ENCODE data around the gene VPS13C. TPM values are rescaled to one million over a fixed set of nuclear protein-coding genes. Genes with fewer than 3 reads are reported as not detected.
A peak's percentile ranks its signal among the peaks of the same experiment; 100 is the strongest.
"Not testable (repeated sequence)": the region's sequence is repeated elsewhere in the genome, so short reads cannot be mapped to it uniquely, and the experiment has no call there.

The VPS13C gene
- total and polyA plus RNA-seq, 2 donors (not counting 1 experiment from before 2014, with no cell fraction given), result 40.0 to 236 TPM

DNA sequence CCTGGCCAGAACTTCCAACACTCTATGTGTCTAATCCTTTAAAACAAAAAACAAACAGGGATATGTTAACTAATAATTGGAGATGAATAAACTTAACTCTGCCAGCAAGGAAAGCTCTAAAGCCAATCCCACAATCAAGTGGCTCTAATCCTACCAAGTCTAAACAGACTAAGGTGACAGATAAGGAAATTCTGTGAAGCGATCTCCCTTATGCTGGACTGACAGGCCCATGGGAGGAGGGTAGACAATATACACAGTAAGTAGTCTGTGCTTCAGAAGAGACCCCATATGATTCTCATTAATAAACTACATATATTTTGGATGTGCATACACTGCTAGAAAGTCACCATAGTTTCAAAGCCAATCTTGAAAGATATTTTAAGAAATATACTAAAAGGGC lies 10.1 kb downstream of the VPS13C start:
- peaks cover 0 to 1% (median 0%) of the 10 kb centered on the region in 3 donors for H3K9me3 ChIP-seq (ENCODE audit: control extremely low read depth in 1 of 3, control insufficient read depth in 2 of 3, insufficient read depth in 1 of 3, low read length in 2 of 3)
- H3K4me2 ChIP-seq (replicated peaks; ENCODE audit: low read depth, low read length, poor library complexity, severe bottlenecking), result no peak overlapping the region
- no peak overlapping the region for H2AFZ ChIP-seq (ENCODE audit: insufficient read depth, low read depth, low read length, poor library complexity, severe bottlenecking)
- no peaks in the 10 kb centered on the region for H3K27me3 Mint-ChIP-seq
- intact Hi-C loops (cut with micrococcal nuclease), result no loop called here
- H3K4me1 ChIP-seq (ENCODE audit: control insufficient read depth in 2 of 2, insufficient read depth in 2 of 2, low read length in 2 of 2), result peaks cover 33 to 56% of the 10 kb centered on the region in 2 donors
- TF ChIP-seq EZH2 (IDR thresholded peaks at IDR 0.05; ENCODE audit: borderline replicate concordance, insufficient read depth, low read depth, low read length, poor library complexity, severe bottlenecking), result no peak
- TF ChIP-seq, protein P1, sequence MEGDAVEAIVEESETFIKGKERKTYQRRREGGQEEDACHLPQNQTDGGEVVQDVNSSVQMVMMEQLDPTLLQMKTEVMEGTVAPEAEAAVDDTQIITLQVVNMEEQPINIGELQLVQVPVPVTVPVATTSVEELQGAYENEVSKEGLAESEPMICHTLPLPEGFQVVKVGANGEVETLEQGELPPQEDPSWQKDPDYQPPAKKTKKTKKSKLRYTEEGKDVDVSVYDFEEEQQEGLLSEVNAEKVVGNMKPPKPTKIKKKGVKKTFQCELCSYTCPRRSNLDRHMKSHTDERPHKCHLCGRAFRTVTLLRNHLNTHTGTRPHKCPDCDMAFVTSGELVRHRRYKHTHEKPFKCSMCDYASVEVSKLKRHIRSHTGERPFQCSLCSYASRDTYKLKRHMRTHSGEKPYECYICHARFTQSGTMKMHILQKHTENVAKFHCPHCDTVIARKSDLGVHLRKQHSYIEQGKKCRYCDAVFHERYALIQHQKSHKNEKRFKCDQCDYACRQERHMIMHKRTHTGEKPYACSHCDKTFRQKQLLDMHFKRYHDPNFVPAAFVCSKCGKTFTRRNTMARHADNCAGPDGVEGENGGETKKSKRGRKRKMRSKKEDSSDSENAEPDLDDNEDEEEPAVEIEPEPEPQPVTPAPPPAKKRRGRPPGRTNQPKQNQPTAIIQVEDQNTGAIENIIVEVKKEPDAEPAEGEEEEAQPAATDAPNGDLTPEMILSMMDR (IDR thresholded peaks at IDR 0.05), result no peak
- H3K36me3 ChIP-seq (replicated peaks in 1 of 2; ENCODE audit: control extremely low read depth in 1 of 2, control insufficient read depth in 1 of 2, extremely low read depth in 1 of 2, insufficient read depth in 2 of 2, low read length in 1 of 2), result peaks cover 0 to 2% of the 10 kb centered on the region in 2 experiments
- H3K9ac ChIP-seq (ENCODE audit: low read length), result no peak overlapping the region
- no peaks in the 10 kb centered on the region for H3K9me3 Mint-ChIP-seq (ENCODE audit: insufficient read depth)
- H3K4me3 ChIP-seq (ENCODE audit: control extremely low read depth in 1 of 5, extremely low read depth in 1 of 5, insufficient read depth in 1 of 5, low read depth in 2 of 5, low read length in 4 of 5), result no peak overlapping the region
- peaks cover 67% of the 10 kb centered on the region for H3K4me1 Mint-ChIP-seq
- DNase-seq (no peak), ATAC-seq (ENCODE audit: low read depth) (no peak)
- H3K27ac ChIP-seq (ENCODE audit: low read length in 2 of 2), result no peak overlapping the region
- peaks cover 78% of the 10 kb centered on the region for H3K79me2 ChIP-seq (ENCODE audit: control insufficient read depth, insufficient read depth, low read length)
- no CpG with 5 or more reads among the region's 1 CpG for WGBS (ENCODE audit: insufficient coverage)
- ChIA-PET CTCF (no interaction called here), POLR2A (no interaction called here)
- no peak overlapping the region for H3K4me3 Mint-ChIP-seq
- peak overlapping the region; percentile 16 for H3K27ac Mint-ChIP-seq
- peaks cover 50% of the 10 kb centered on the region for H4K20me1 ChIP-seq (ENCODE audit: control insufficient read depth, insufficient read depth, low read length, poor library complexity, severe bottlenecking)
- H3K27me3 ChIP-seq (replicated peaks in 1 of 4; ENCODE audit: control extremely low read depth in 1 of 4, control insufficient read depth in 3 of 4, insufficient read depth in 4 of 4, low read length in 3 of 4), result no peaks in the 10 kb centered on the region

DNA sequence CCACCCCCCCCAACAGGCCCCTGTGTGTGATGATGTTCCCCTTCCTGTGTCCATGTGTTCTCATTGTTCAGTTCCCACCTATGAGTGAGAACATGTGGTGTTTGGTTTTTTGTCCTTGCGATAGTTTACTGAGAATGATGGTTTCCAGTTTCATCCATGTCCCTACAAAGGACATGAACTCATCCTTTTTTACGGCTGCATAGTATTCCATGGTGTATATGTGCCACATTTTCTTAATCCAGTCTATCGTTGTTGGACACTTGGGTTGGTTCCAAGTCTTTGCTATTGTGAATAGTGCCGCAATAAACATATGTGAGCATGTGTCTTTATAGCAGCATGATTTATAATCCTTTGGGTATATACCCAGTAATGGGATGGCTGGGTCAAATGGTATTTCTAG lies 12.0 kb downstream of the VPS13C start:
- H4K20me1 ChIP-seq (ENCODE audit: control insufficient read depth, insufficient read depth, low read length, poor library complexity, severe bottlenecking), result peaks cover 48% of the 10 kb centered on the region
- ATAC-seq (ENCODE audit: low read depth); H3K4me3 Mint-ChIP-seq; H2AFZ ChIP-seq (ENCODE audit: insufficient read depth, low read depth, low read length, poor library complexity, severe bottlenecking); H3K9me3 Mint-ChIP-seq (ENCODE audit: insufficient read depth); DNase-seq; POLR2A ChIA-PET; H3K4me3 ChIP-seq (ENCODE audit: control extremely low read depth in 1 of 5, extremely low read depth in 1 of 5, insufficient read depth in 1 of 5, low read depth in 2 of 5, low read length in 4 of 5); H3K27me3 ChIP-seq (replicated peaks in 1 of 4; ENCODE audit: control extremely low read depth in 1 of 4, control insufficient read depth in 3 of 4, insufficient read depth in 4 of 4, low read length in 3 of 4); H3K9me3 ChIP-seq (ENCODE audit: control extremely low read depth in 1 of 3, control insufficient read depth in 2 of 3, insufficient read depth in 1 of 3, low read length in 2 of 3); CTCF ChIA-PET; H3K36me3 ChIP-seq (replicated peaks in 1 of 2; ENCODE audit: control extremely low read depth in 1 of 2, control insufficient read depth in 1 of 2, extremely low read depth in 1 of 2, insufficient read depth in 2 of 2, low read length in 1 of 2); H3K4me2 ChIP-seq (replicated peaks; ENCODE audit: low read depth, low read length, poor library complexity, severe bottlenecking); H3K27me3 Mint-ChIP-seq; H3K27ac Mint-ChIP-seq; intact Hi-C loops (cut with micrococcal nuclease); H3K9ac ChIP-seq (ENCODE audit: low read length); H3K27ac ChIP-seq (ENCODE audit: low read length in 2 of 2): not testable (repeated sequence)
- peaks cover 56% of the 10 kb centered on the region for H3K4me1 Mint-ChIP-seq
- peaks cover 29 to 41% of the 10 kb centered on the region in 2 donors for H3K4me1 ChIP-seq (ENCODE audit: control insufficient read depth in 2 of 2, insufficient read depth in 2 of 2, low read length in 2 of 2)
- H3K79me2 ChIP-seq (ENCODE audit: control insufficient read depth, insufficient read depth, low read length), result peaks cover 78% of the 10 kb centered on the region
- WGBS (ENCODE audit: insufficient coverage), result no CpG with 5 or more reads among the region's 4 CpGs
